Measurements from ENCODE around the gene MYL11. TPM values are rescaled to one million over a fixed set of nuclear protein-coding genes. Genes with fewer than 3 reads are reported as not detected.

The MYL11 gene
- total RNA-seq, 8 experiments from 2014 or later = 1.1 to 7.5 (median 3.0) TPM; not detected in 5

DNA sequence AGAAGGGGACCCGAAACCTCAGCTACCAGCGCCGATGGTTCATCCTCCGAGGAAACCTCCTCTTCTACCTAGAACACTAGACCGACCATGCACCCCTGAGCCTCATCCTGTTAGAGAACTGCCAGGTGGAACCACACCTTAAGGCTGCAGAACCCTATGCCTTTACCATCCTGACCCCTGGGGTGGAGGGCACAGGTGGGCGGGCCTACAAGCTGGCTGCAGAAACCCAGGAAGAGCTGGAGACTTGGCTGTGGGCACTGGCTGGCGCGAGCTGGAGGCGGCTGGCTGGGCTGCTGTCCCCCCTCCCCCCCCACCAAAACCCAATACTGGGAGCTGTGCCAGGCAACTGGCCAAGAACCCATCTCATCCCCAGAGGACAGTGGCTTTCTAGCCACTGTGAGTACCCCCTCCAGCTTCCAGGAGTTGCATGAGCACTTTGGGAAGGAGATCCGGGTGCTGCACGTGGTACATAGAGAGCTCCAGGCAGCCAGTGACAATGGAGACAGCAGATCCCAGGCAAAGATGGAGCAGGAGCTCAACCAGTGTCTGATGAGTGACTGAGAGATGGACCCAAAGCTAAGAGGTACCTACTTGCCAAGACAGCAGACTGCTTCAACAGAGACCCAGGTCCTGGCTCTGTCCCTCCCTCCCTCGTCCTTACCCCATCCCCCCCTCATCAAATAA, 18.1 kb upstream of the MYL11 start:
- WGBS, 10 experiments = 28 to 88% (median 75%) methylated on average over 2 to 3 of the region's 12 CpGs; no CpG with 5 or more reads in 7 of the 10 experiments
- in situ Hi-C loops (cut with MboI; ENCODE audit: low pct_unique_long_range_greater_than_20kb in 2 of 9, low sequenced_read_pairs in 9 of 9, unreplicated experiment in 9 of 9) = no loop called here
- no peak for ATAC-seq (replicated peaks in 6 of 8)
- peak overlapping the region in 4 of 5 donors; percentile 79 to 99 (median 87) for H3K4me3 ChIP-seq
- peaks cover 10 to 14% of the 10 kb centered on the region in 2 donors for H3K4me1 ChIP-seq (replicated peaks in 1 of 2)
- H3K27ac ChIP-seq = peak overlapping the region in 1 of 2 donors; percentile 90

GRCh38 chr16:30357085-30357714, 17.4 kb upstream of the MYL11 start:
- ATAC-seq (replicated peaks in 6 of 8) = no peak
- in situ Hi-C loops (cut with MboI; ENCODE audit: low pct_unique_long_range_greater_than_20kb in 2 of 9, low sequenced_read_pairs in 9 of 9, unreplicated experiment in 9 of 9) = no loop called here
- Histone ChIP-seq H3K4me1 (replicated peaks in 1 of 2) (peaks cover 10 to 14% of the 10 kb centered on the region in 2 donors), H3K4me3 (no peak overlapping the region), H3K27ac (no peak overlapping the region)
- WGBS, 10 experiments = 78 to 100% (median 80%) methylated on average over 1 to 3 of the region's 5 CpGs; no CpG with 5 or more reads in 7 of the 10 experiments

- Histone ChIP-seq H3K4me1 (replicated peaks in 1 of 2) (peaks cover 10 to 14% of the 10 kb centered on the region in 2 donors), H3K27ac (no peak overlapping the region), H3K4me3 (no peak overlapping the region)
- WGBS, 10 experiments = 30 to 93% (median 82%) methylated on average over 2 to 11 of the region's 37 CpGs; no CpG with 5 or more reads in 4 of the 10 experiments
- no peak for ATAC-seq (replicated peaks in 6 of 8)
- in situ Hi-C loops (cut with MboI; ENCODE audit: low pct_unique_long_range_greater_than_20kb in 2 of 9, low sequenced_read_pairs in 9 of 9, unreplicated experiment in 9 of 9) = no loop called here
These were observed 16.7 kb upstream of the MYL11 start for GRCh38 chr16:30357715-30358576.

GRCh38 chr16:30358577-30358936, 16.0 kb upstream of the MYL11 start:
- WGBS, 10 experiments = 77 to 100% (median 88%) methylated on average over 1 to 5 of the region's 9 CpGs; no CpG with 5 or more reads in 5 of the 10 experiments
- in situ Hi-C loops (cut with MboI; ENCODE audit: low pct_unique_long_range_greater_than_20kb in 2 of 9, low sequenced_read_pairs in 9 of 9, unreplicated experiment in 9 of 9) = no loop called here
- Histone ChIP-seq H3K27ac (no peak overlapping the region), H3K4me1 (replicated peaks in 1 of 2) (peaks cover 10 to 14% of the 10 kb centered on the region in 2 donors), H3K4me3 (no peak overlapping the region)
- no peak for ATAC-seq (replicated peaks in 6 of 8)

DNA sequence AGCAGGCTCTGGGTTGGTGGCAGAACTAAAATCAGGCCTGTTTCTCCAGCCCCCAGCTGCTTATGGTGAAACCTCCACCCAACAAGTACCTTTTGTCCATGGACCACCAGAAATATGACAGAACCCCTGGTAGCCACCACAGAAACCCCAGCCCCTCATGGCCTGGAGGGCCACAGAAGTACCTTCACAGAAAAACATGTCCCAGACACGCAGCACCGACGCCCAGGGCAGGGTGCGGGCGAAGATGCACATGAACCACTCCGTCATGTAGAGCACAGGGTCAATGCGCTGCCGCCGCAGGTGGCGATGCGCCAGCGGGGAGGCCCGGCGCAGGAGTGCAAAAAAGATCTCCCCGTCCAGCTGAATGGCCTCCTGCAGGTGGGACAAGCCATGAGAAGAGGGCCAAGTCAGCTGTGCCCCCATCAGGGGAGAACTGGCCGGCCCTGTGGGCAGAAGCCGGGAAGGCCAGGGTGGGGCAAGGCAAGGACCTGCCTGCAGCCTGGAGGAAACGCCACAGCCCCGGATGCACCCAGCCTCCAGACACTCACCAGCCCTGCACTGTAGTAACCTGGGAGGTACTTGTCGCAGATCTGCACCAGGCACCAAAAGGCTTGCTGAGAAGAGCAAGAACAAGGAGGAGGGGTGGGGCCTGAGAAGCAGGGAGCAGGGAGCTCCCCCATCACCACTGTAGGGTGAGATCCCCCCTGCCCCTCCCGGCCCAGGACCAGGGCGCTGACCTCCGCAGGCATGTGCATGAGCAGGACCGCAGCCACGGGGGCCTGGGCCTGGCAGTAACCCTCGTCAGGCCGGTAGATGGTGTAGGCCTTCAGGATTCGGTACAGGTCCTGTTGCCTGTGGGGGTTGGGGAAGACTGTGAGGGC, 15.4 kb upstream of the MYL11 start:
- 78 to 92% (median 83%) methylated on average over 1 to 9 of the region's 28 CpGs; no CpG with 5 or more reads in 4 of the 10 experiments for WGBS, 10 experiments
- Histone ChIP-seq H3K4me3 (no peak overlapping the region), H3K27ac (no peak overlapping the region), H3K4me1 (replicated peaks in 1 of 2) (peaks cover 5 to 11% of the 10 kb centered on the region in 2 donors)
- in situ Hi-C loops (cut with MboI; ENCODE audit: low pct_unique_long_range_greater_than_20kb in 2 of 9, low sequenced_read_pairs in 9 of 9, unreplicated experiment in 9 of 9) = no loop called here
- no peak for ATAC-seq (replicated peaks in 6 of 8)

DNA sequence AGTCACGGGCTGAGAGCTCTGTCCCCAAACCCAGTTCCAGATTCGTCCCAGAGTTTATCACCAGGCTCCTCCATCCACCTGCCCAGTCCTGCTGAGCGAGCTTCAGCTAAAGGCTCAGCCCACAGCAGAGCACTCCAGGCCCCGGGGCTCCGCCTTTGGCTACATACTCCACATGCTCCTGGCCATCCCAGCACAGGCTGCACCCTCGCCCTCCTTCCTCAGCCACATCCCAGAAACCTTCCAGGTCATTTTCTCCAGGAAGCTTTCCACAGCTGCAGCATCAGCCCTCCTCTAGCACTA, 14.8 kb upstream of the MYL11 start:
- no peak for ATAC-seq (replicated peaks in 6 of 8)
- Histone ChIP-seq H3K4me3 (no peak overlapping the region), H3K27ac (no peak overlapping the region), H3K4me1 (replicated peaks in 1 of 2) (peaks cover 4 to 9% of the 10 kb centered on the region in 2 donors)
- in situ Hi-C loops (cut with MboI; ENCODE audit: low pct_unique_long_range_greater_than_20kb in 2 of 9, low sequenced_read_pairs in 9 of 9, unreplicated experiment in 9 of 9) = no loop called here
- WGBS, 10 experiments = 60 to 100% (median 73%) methylated on average over 1 to 6 of the region's 6 CpGs; no CpG with 5 or more reads in 6 of the 10 experiments

DNA sequence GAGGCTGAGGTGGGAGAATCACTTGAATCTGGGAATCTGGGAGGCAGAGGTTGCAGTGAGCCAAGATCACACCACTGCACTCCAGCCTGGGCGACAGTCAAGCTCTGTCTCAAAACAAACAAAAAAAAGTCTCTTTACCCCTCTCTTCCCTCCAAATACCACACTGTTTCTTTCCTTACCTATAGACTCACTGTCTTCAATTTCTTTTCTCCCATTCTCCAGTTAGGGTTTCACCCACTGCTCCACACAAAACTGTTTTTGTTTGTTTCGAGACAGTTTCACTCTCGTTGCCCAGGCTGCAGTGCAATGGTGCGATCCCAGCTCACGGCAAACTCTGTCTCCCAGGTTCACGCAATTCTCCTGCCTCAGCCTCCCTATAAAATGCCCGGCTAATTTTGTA, 13.4 kb upstream of the MYL11 start:
- Histone ChIP-seq H3K4me1 (replicated peaks in 1 of 2) (peaks cover 3 to 6% of the 10 kb centered on the region in 2 donors), H3K4me3 (no peak overlapping the region), H3K27ac (no peak overlapping the region)
- no peak for ATAC-seq (replicated peaks in 6 of 8)
- 89 to 100% (median 95%) methylated on average over 1 to 3 of the region's 7 CpGs; no CpG with 5 or more reads in 4 of the 10 experiments for whole genome bisulfite sequencing, 10 experiments
- in situ Hi-C loops (cut with MboI; ENCODE audit: low pct_unique_long_range_greater_than_20kb in 2 of 9, low sequenced_read_pairs in 9 of 9, unreplicated experiment in 9 of 9) = no loop called here

GRCh38 chr16:30365200-30365599, 9.4 kb upstream of the MYL11 start:
- H3K4me3 ChIP-seq = no peak overlapping the region
- peaks cover 7 to 11% of the 10 kb centered on the region in 2 donors for H3K4me1 ChIP-seq (replicated peaks in 1 of 2)
- H3K27ac ChIP-seq = no peak overlapping the region
- in situ Hi-C loops (cut with MboI; ENCODE audit: low pct_unique_long_range_greater_than_20kb in 2 of 9, low sequenced_read_pairs in 9 of 9, unreplicated experiment in 9 of 9) = no loop called here
- ATAC-seq (replicated peaks in 6 of 8) = no peak
- WGBS, 10 experiments = 86 to 100% (median 93%) methylated on average over 1 to 7 of the region's 10 CpGs; no CpG with 5 or more reads in 6 of the 10 experiments

- 52 to 100% (median 83%) methylated on average over 1 to 4 of the region's 4 CpGs; no CpG with 5 or more reads in 1 of the 10 experiments for WGBS, 10 experiments
- no peak overlapping the region for H3K27ac ChIP-seq
- no peak for ATAC-seq (replicated peaks in 6 of 8)
- no peak overlapping the region for H3K4me3 ChIP-seq
- in situ Hi-C loops (cut with MboI; ENCODE audit: low pct_unique_long_range_greater_than_20kb in 2 of 9, low sequenced_read_pairs in 9 of 9, unreplicated experiment in 9 of 9) = no loop called here
- peaks cover 10 to 14% of the 10 kb centered on the region in 2 donors for H3K4me1 ChIP-seq (replicated peaks in 1 of 2)
These were observed 8.1 kb upstream of the MYL11 start for GRCh38 chr16:30366511-30366910.

GRCh38 chr16:30367349-30368009, 7.1 kb upstream of the MYL11 start:
- WGBS, 10 experiments = 60 to 100% (median 86%) methylated on average over 1 to 8 of the region's 10 CpGs; no CpG with 5 or more reads in 1 of the 10 experiments
- ATAC-seq (replicated peaks in 6 of 8) = no peak
- Histone ChIP-seq H3K27ac (no peak overlapping the region), H3K4me3 (peak overlapping the region; percentile 49 to 95 (median 82)), H3K4me1 (replicated peaks in 1 of 2) (peaks cover 14 to 19% of the 10 kb centered on the region in 2 donors)
- in situ Hi-C loops (cut with MboI; ENCODE audit: low pct_unique_long_range_greater_than_20kb in 2 of 9, low sequenced_read_pairs in 9 of 9, unreplicated experiment in 9 of 9) = no loop called here

- Histone ChIP-seq H3K4me1 (replicated peaks in 1 of 2) (peaks cover 14 to 19% of the 10 kb centered on the region in 2 donors), H3K27ac (no peak overlapping the region), H3K4me3 (peak overlapping the region; percentile 49 to 95 (median 82))
- no peak for ATAC-seq (replicated peaks in 6 of 8)
- in situ Hi-C loops (cut with MboI; ENCODE audit: low pct_unique_long_range_greater_than_20kb in 2 of 9, low sequenced_read_pairs in 9 of 9, unreplicated experiment in 9 of 9) = no loop called here
- 0 to 37% (median 8%) methylated on average over 1 to 7 of the region's 8 CpGs; no CpG with 5 or more reads in 4 of the 10 experiments for WGBS, 10 experiments
These were observed 6.3 kb upstream of the MYL11 start for GRCh38 chr16:30368122-30368791.

Data from motor neuron (in vitro differentiated cells).